GM12878 (cell line): Measurements from ENCODE around the gene PCDHA4. TPM values are rescaled to one million over a fixed set of nuclear protein-coding genes. Genes with fewer than 3 reads are reported as not detected.

Source experiments
- ATAC-seq: fragments of 200-7000 bp; cut with Tn5 transposase; 3 replicates; pipeline ENCODE4 v1.9.1; 2020; ENCODE audit warnings: mild to moderate bottlenecking, moderate library complexity
- BruUV-seq: library from RNA; stranded (reverse); fragments of 400-500 nt; replicated peaks from 2 replicates; lab custom pipeline; 2021; lab: Mats Ljungman, UMichigan
- CTCF ChIA-PET: fragments of 300-600 bp; sonication (Branson Sonifier 250); formaldehyde crosslinking; extraction: SDS; loops from one replicate; lab custom pipeline; 2021; ENCODE audit warnings: inconsistent platforms; lab: Yijun Ruan, JAX
- POLR2A ChIA-PET: fragments of 350-600 bp; formaldehyde crosslinking; extraction: SDS; loops from one replicate; lab custom pipeline; 2021; ENCODE audit warnings: inconsistent platforms; lab: Charles Lee
- RAD21 ChIA-PET: fragments of 300-600 bp; sonication (Branson Sonifier 250); formaldehyde crosslinking; loops from one replicate; lab custom pipeline; 2023; ENCODE audit warnings: antibody characterized with exemption; ENCODE audit not compliant: unreplicated experiment; lab: Charles Lee
- SMC1A ChIA-PET: fragments of 300-600 bp; sonication (Branson Sonifier 250); formaldehyde crosslinking; loops from one replicate; lab custom pipeline; 2023; ENCODE audit not compliant: unreplicated experiment, uncharacterized antibody; lab: Charles Lee
- DNase-seq: peaks from one replicate; pipeline ENCODE4 v3.0.0-alpha.2; 2011; ENCODE audit warnings: low read depth, low spot score
- FAIRE-seq: peaks from 3 replicates; lab custom pipeline; 2011; peaks lifted over from hg19 to GRCh38; lab: Jason Lieb, UNC
- H2AFZ ChIP-seq: 2 replicates; pipeline ENCODE4 v1.6.0; 2011; ENCODE audit warnings: low read depth, low read length, control low read depth; ENCODE audit not compliant: control insufficient read depth
- H3K27ac ChIP-seq: 2 replicates; pipeline ENCODE4 v1.5.1; 2011; ENCODE audit warnings: control low read depth; ENCODE audit not compliant: control insufficient read depth, insufficient read depth
- H3K27me3 ChIP-seq, 2 experiments: replicated peaks in 1 of 2; 2 replicates each; pipeline versions ENCODE4 v1.6.0 to v1.6.1; 2011; ENCODE audit warnings: low read length in 1 of 2; ENCODE audit not compliant: control insufficient read depth in 2 of 2, insufficient read depth in 2 of 2
- H3K36me3 ChIP-seq, 2 experiments: 2 replicates each; pipeline ENCODE4 v1.5.1; 2011; ENCODE audit warnings: low read length in 1 of 2; ENCODE audit not compliant: control insufficient read depth in 2 of 2, insufficient read depth in 2 of 2
- H3K4me1 ChIP-seq: 2 replicates; pipeline ENCODE4 v1.6.1; 2011; ENCODE audit warnings: mild to moderate bottlenecking, low read length, moderate library complexity, mixed read lengths; ENCODE audit not compliant: control insufficient read depth, insufficient read depth
- H3K4me2 ChIP-seq: 2 replicates; pipeline ENCODE4 v1.6.0; 2011; ENCODE audit warnings: control low read depth; ENCODE audit not compliant: control insufficient read depth, insufficient read depth
- H3K4me3 ChIP-seq: fragments of 200-600 bp; sonication (generic); 2 replicates; pipeline ENCODE4 v1.5.1; 2016
- H3K79me2 ChIP-seq: 2 replicates; pipeline ENCODE4 v1.6.0; 2011; ENCODE audit warnings: low read length; ENCODE audit not compliant: control insufficient read depth, insufficient read depth
- H3K9ac ChIP-seq: 2 replicates; pipeline ENCODE4 v1.8.0; 2011; ENCODE audit warnings: low read length, control low read depth, mixed read lengths; ENCODE audit not compliant: control insufficient read depth, insufficient read depth
- H3K9me3 ChIP-seq: replicated peaks from 3 replicates; pipeline ENCODE4 v1.5.1; 2011; ENCODE audit warnings: mild to moderate bottlenecking, low read length; ENCODE audit not compliant: control insufficient read depth, insufficient read depth
- H4K20me1 ChIP-seq: 2 replicates; pipeline ENCODE4 v1.6.0; 2011; ENCODE audit not compliant: control insufficient read depth, insufficient read depth
- BMI1 ChIP-seq: fragments of 450-650 bp; IDR thresholded peaks from 2 replicates; pipeline ENCODE4 v1.6.1; 2016; ENCODE audit warnings: mild to moderate bottlenecking, moderate library complexity, borderline replicate concordance
- FOXM1 ChIP-seq: IDR thresholded peaks from 2 replicates; pipeline ENCODE4 v1.6.1; 2012; ENCODE audit warnings: low read depth, mild to moderate bottlenecking, inconsistent platforms, low read length, moderate library complexity
- PRDM15 ChIP-seq: fragments of 450-650 bp; formaldehyde crosslinking; IDR thresholded peaks from 2 replicates; pipeline ENCODE4 v1.4.0; 2020; ENCODE audit warnings: mild to moderate bottlenecking, moderate library complexity
- RBBP5 ChIP-seq: fragments of 200-600 bp; sonication (generic); conservative IDR thresholded peaks from 2 replicates; pipeline ENCODE4 v1.6.1; 2016
- RCOR1 ChIP-seq: conservative IDR thresholded peaks from 2 replicates; pipeline ENCODE4 v1.6.1; 2012; ENCODE audit warnings: low read depth, low read length, improper control_type of control experiment
- WGBS: methylation state at CpG from one replicate; pipeline ENCODE4 v1.1.6; 2016; ENCODE audit warnings: low lambda C conversion rate; ENCODE audit not compliant: insufficient replicate concordance, insufficient coverage; ENCODE audit errors: missing lambda C conversion rate; 5-methylcytosine and 5-hydroxymethylcytosine counted together
- in situ Hi-C: fragments of 300-500 bp; cut with MboI; formaldehyde crosslinking; loops from 9 replicates; pipeline ENCODE4 v1.14.3; 2018; ENCODE audit warnings: mixed read lengths
- intact Hi-C: fragments of 100-400 bp; cut with micrococcal nuclease; formaldehyde crosslinking; loops from one replicate; pipeline ENCODE4 v1.14.2; 2022; ENCODE audit not compliant: unreplicated experiment
- polyA plus RNA-seq, 11 experiments: library from polyadenylated mRNA; depleted of rRNA in 4 of 11; unstranded in 6 of 11; stranded (reverse) in 5 of 11; fragments of >200 nt; fragmentation: Nextera tagmentation in 4 of 11; fragmentation: Illumina TruSeq in 1 of 11; extraction: Ambion mirVana in 4 of 11; extraction: Trizol in 1 of 11; gene quantifications; 1 replicate in 1 of 11; 2 replicates in 10 of 11; pipeline versions ENCODE4 v1.2.1 to v1.2.3, GENCODE V29; 2011 to 2016; ENCODE audit warnings: inconsistent platforms in 2 of 11, missing spikeins in 2 of 11, low read depth in 1 of 11
- total RNA-seq, 4 experiments: library from RNA; depleted of rRNA in 3 of 4; stranded (reverse); fragments of >200 nt in 3 of 4; fragmentation: Illumina TruSeq in 1 of 4; extraction: Trizol in 1 of 4; gene quantifications; 2 replicates each; pipeline versions ENCODE4 v1.2.1 to v1.2.3, GENCODE V29; 2013 to 2021
- TF ChIP-seq, protein P1 (sequence below): IDR thresholded peaks from 2 replicates; pipeline ENCODE4 v1.6.1; 2011; ENCODE audit warnings: low read depth, mild to moderate bottlenecking, low read length, moderate library complexity, borderline replicate concordance; ENCODE audit errors: extremely low read depth

PCDHA4 gene
- total and polyA plus RNA-seq, 10 of the 15 experiments (the other 5 are each of a cell fraction or from before 2014, with no cell fraction given): not detected

DNA sequence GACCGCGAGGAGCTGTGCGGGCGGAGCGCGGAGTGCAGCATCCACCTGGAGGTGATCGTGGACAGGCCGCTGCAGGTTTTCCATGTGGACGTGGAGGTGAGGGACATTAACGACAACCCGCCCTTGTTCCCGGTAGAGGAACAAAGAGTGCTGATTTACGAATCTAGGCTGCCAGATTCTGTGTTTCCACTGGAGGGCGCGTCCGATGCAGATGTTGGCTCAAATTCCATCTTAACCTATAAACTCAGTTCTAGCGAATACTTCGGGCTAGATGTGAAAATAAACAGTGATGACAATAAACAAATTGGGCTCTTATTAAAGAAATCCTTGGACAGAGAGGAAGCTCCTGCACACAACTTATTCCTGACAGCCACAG, 21.5 kb downstream of the PCDHA4 start:
- Histone ChIP-seq H3K79me2 (no peaks in the 10 kb centered on the region), H3K4me3 (no peak overlapping the region), H3K9me3 (no peaks in the 10 kb centered on the region; the same call in 1 of the 3 replicates), H3K9ac (no peak overlapping the region), H3K4me1 (no peaks in the 10 kb centered on the region), H3K4me2 (no peak overlapping the region), H3K36me3 (no peaks in the 10 kb centered on the region), H3K27ac (no peak overlapping the region), H2AFZ (no peak overlapping the region), H4K20me1 (no peaks in the 10 kb centered on the region), H3K27me3 (no peaks in the 10 kb centered on the region)
- ChIA-PET POLR2A (no interaction called here), RAD21 (no interaction called here), SMC1A (no interaction called here), CTCF (no interaction called here)
- in situ Hi-C loops (no loop called here), intact Hi-C loops (no loop called here)
- TF ChIP-seq RBBP5 (no peak), BMI1 (no peak), PRDM15 (CRISPR knock-in tag) (no peak), RCOR1 (no peak), FOXM1 (no peak)
- TF ChIP-seq, protein P1, sequence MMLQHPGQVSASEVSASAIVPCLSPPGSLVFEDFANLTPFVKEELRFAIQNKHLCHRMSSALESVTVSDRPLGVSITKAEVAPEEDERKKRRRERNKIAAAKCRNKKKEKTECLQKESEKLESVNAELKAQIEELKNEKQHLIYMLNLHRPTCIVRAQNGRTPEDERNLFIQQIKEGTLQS: no peak
- FAIRE-seq (no peak), DNase-seq (no peak), ATAC-seq (no peak)
- no TSS peak for BruUV-seq
- WGBS: 64% methylated on average over 18 of the region's 18 CpGs
